ENCODE measurements around the gene CNGA2.

Gene CNGA2

DNA sequence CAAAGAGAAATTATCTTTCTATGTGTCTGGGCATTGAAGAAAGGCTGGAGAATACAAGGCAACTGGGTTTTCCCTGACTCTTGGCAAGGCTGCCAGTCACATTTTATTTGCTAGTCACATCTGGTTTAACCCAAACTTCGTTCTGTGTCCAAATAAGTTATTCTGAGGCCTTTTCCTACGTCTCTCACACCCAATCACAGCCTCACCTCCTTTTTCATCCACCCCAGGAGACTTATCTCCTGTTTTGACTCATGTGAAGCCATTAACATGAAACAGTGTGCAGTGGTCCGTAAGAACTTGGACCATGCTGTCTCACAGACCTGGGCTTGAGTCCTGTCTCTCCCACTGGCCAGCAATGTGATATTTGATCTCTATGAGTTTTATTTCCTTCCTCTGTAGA lies 59.3 kb downstream of the CNGA2 start:
- Histone ChIP-seq H3K27ac (ENCODE audit: low read length) (no peak overlapping the region), H3K27me3 (ENCODE audit: control insufficient read depth, insufficient read depth, low read length) (no peaks in the 10 kb centered on the region), H3K4me1 (ENCODE audit: control insufficient read depth, insufficient read depth, low read length) (no peaks in the 10 kb centered on the region), H3K4me3 (ENCODE audit: low read length) (no peak overlapping the region), H3K36me3 (ENCODE audit: control insufficient read depth, insufficient read depth, low read length) (no peaks in the 10 kb centered on the region), H3K9me3 (ENCODE audit: control insufficient read depth, insufficient read depth, low read length) (no peaks in the 10 kb centered on the region)
- no peak for DNase-seq (ENCODE audit: low read depth, low spot score)
- WGBS (ENCODE audit: insufficient coverage, insufficient read length): no CpG with 5 or more reads among the region's 3 CpGs

Data from iPS DF 6.9 (cell line).